Retinal pigment epithelial cell (primary cell): ENCODE data around the gene SRPRB.

Experiments used
- DNase-seq: peaks from one replicate; pipeline ENCODE4 v3.0.0-alpha.2; 2010; ENCODE audit warnings: low read depth
- H3K4me3 ChIP-seq: 2 replicates; pipeline ENCODE4 v1.5.1; 2011; ENCODE audit warnings: mild to moderate bottlenecking, low read length, control low read depth, moderate library complexity
- TF ChIP-seq, protein P1 (sequence below): conservative IDR thresholded peaks from 2 replicates; pipeline ENCODE4 v1.5.1; 2011; ENCODE audit warnings: low read depth, low read length, control low read depth, inconsistent platforms

The SRPRB gene

GRCh38 chr3:133833880-133834620, 28.4 kb downstream of the SRPRB start:
- no peak for DNase-seq
- TF ChIP-seq, protein P1, sequence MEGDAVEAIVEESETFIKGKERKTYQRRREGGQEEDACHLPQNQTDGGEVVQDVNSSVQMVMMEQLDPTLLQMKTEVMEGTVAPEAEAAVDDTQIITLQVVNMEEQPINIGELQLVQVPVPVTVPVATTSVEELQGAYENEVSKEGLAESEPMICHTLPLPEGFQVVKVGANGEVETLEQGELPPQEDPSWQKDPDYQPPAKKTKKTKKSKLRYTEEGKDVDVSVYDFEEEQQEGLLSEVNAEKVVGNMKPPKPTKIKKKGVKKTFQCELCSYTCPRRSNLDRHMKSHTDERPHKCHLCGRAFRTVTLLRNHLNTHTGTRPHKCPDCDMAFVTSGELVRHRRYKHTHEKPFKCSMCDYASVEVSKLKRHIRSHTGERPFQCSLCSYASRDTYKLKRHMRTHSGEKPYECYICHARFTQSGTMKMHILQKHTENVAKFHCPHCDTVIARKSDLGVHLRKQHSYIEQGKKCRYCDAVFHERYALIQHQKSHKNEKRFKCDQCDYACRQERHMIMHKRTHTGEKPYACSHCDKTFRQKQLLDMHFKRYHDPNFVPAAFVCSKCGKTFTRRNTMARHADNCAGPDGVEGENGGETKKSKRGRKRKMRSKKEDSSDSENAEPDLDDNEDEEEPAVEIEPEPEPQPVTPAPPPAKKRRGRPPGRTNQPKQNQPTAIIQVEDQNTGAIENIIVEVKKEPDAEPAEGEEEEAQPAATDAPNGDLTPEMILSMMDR: no peak
- no peak overlapping the region for H3K4me3 ChIP-seq

GRCh38 chr3:133834621-133835417, 29.2 kb downstream of the SRPRB start:
- H3K4me3 ChIP-seq: no peak overlapping the region
- TF ChIP-seq, protein P1: no peak
- DNase-seq: no peak

- no peak for DNase-seq
- no peak overlapping the region for H3K4me3 ChIP-seq
- TF ChIP-seq, protein P1: no peak
These were observed 29.8 kb downstream of the SRPRB start for GRCh38 chr3:133835418-133835743.

DNA sequence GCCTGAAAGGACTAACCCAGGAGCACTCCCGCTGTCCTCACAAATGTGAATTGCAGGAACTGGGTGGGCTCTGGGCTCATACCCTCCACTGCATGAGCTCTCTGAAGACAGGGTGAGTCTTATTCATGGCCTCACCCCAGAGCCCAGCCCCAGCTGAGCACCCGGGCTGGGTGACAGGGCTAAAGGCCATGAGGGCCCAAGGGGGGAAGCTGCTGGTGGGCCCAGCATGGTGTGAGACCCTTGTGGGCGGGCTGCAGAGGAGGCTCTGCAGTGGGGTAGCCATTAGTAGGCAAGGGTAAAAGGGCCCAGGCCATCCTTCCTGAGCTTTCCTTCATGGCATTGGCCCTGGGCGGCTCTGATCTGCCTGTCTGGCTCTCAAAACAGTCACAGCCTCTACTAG, 30.3 kb downstream of the SRPRB start:
- DNase-seq: no peak
- TF ChIP-seq, protein P1: no peak
- H3K4me3 ChIP-seq: no peak overlapping the region

GRCh38 chr3:133836497-133837158, 31.0 kb downstream of the SRPRB start:
- no peak for DNase-seq
- TF ChIP-seq, protein P1: no peak
- H3K4me3 ChIP-seq: no peak overlapping the region

GRCh38 chr3:133837487-133838295, 32.1 kb downstream of the SRPRB start:
- H3K4me3 ChIP-seq: no peak overlapping the region
- DNase-seq: no peak
- TF ChIP-seq, protein P1: no peak
